WERI-Rb-1 (cell line): Measurements from ENCODE around the gene EEFSEC.

Experiments used
- DNase-seq: peaks from one replicate; pipeline ENCODE4 v3.0.0-alpha.2; 2020
- H3K27ac ChIP-seq: fragments of 250-450 bp; sonication (Bioruptor Pico); 2 replicates; pipeline ENCODE4 v1.5.1; 2020; ENCODE audit warnings: mild to moderate bottlenecking, moderate library complexity
- H3K27me3 ChIP-seq: fragments of 250-450 bp; sonication (Bioruptor Pico); 2 replicates; pipeline ENCODE4 v1.5.1; 2021; ENCODE audit warnings: mild to moderate bottlenecking, low read depth, moderate library complexity; ENCODE audit not compliant: insufficient read depth, severe bottlenecking
- H3K36me3 ChIP-seq: fragments of 250-450 bp; sonication (Bioruptor Pico); 2 replicates; pipeline ENCODE4 v1.5.1; 2020; ENCODE audit warnings: mild to moderate bottlenecking, moderate library complexity
- H3K4me3 ChIP-seq: 2 replicates; pipeline ENCODE4 v1.5.1; 2011; ENCODE audit warnings: low read depth, mild to moderate bottlenecking, control low read depth, low read length
- H3K9me3 ChIP-seq: fragments of 250-450 bp; sonication (Bioruptor Pico); 2 replicates; pipeline ENCODE4 v1.5.1; 2021; ENCODE audit warnings: mild to moderate bottlenecking, moderate library complexity; ENCODE audit not compliant: severe bottlenecking
- TF ChIP-seq, protein P1 (sequence below): IDR thresholded peaks from 2 replicates; pipeline ENCODE4 v1.5.1; 2011; ENCODE audit warnings: low read depth, mild to moderate bottlenecking, control low read depth, inconsistent platforms, low read length

Gene EEFSEC

DNA sequence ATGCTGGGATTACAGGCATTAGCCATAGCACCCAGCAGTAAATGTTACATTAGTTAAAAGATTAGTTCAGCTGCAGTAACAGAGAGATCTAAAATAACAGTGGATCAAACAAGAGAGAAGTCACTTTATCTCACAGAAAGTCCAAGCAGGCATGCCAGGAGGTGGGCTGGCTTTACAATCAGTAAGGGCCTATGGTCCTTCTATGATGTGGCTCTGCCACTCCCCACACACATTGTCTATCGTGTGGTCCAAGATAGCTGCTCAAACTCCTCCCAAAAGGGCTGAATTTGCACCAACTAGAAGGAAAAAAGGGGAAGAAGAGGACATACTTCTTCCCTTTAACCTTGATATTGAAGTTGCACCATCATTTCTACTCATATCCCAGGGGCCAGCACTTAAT lies 25.0 kb upstream of the EEFSEC start:
- H3K36me3 ChIP-seq: no peaks in the 10 kb centered on the region
- no peak overlapping the region for H3K4me3 ChIP-seq
- H3K9me3 ChIP-seq: no peaks in the 10 kb centered on the region
- TF ChIP-seq, protein P1, sequence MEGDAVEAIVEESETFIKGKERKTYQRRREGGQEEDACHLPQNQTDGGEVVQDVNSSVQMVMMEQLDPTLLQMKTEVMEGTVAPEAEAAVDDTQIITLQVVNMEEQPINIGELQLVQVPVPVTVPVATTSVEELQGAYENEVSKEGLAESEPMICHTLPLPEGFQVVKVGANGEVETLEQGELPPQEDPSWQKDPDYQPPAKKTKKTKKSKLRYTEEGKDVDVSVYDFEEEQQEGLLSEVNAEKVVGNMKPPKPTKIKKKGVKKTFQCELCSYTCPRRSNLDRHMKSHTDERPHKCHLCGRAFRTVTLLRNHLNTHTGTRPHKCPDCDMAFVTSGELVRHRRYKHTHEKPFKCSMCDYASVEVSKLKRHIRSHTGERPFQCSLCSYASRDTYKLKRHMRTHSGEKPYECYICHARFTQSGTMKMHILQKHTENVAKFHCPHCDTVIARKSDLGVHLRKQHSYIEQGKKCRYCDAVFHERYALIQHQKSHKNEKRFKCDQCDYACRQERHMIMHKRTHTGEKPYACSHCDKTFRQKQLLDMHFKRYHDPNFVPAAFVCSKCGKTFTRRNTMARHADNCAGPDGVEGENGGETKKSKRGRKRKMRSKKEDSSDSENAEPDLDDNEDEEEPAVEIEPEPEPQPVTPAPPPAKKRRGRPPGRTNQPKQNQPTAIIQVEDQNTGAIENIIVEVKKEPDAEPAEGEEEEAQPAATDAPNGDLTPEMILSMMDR: no peak
- no peak overlapping the region for H3K27ac ChIP-seq
- no peak for DNase-seq
- no peaks in the 10 kb centered on the region for H3K27me3 ChIP-seq

DNA sequence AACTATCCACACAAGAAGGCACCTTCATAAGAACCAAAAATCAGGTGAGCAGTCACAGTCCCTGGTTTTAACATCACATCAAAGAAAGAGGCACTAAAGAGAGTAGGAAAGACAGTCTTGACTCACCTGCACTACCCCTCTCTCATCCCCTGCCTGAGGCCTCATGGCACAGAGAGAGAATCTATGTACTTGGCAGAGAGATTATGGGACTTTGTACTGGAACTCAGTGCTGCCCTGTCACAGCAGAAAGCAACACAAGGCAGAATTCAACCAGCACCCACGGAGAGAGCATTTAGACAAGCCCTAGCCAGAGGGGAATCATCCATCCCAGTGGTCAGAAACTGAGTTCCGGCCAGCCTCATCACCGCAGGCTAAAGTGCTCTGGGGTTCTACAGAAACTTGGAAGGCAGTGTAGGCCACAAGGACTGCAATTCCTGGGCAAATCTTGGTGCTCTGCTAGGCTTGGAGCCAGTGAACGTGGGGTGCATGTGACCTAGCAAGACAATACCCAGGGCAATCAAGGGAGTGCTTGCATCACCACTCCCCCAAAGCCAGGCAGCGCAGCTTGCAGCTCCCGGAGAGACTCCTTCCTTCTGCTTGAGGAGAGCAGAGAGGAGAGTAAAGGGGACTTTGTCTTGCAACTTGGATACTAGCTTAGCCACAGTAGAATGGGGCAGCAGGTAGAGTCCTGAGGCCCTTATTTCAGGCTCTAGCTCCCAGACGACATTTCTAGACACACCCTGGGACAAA lies 21.2 kb upstream of the EEFSEC start:
- Histone ChIP-seq H3K4me3 (no peak overlapping the region), H3K27ac (no peak overlapping the region), H3K9me3 (no peaks in the 10 kb centered on the region), H3K27me3 (no peaks in the 10 kb centered on the region), H3K36me3 (no peaks in the 10 kb centered on the region)
- DNase-seq: no peak
- TF ChIP-seq, protein P1: no peak

DNA sequence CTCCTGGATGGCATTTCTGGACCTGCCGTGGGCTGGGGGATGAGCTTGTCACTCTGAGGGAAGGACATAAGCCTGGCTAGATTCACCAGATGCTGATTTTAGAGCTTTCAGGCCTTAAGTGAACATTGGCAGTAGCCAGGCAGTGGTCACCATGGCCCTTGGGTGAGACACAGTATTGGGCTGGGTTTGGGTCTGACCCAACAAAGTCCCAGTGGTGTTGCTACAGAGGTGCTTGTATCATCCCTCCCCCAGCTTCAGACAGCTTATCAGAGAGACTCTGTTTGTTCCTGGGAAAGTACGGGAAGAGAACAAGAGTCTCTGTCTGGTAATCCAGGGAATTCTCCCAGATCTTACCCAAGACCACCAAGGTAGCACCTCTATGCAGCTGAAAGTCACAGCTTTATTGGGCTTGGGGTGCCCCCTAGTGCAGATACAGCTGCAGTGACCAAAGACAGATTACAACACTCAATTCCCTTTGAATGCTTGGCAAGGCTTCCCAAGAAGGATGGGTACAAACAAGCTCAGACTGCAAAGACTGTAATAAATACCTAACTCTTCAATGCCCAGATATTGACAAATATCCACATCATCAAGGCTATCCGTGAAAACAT lies 19.9 kb upstream of the EEFSEC start:
- peak; percentile 59 for DNase-seq

DNA sequence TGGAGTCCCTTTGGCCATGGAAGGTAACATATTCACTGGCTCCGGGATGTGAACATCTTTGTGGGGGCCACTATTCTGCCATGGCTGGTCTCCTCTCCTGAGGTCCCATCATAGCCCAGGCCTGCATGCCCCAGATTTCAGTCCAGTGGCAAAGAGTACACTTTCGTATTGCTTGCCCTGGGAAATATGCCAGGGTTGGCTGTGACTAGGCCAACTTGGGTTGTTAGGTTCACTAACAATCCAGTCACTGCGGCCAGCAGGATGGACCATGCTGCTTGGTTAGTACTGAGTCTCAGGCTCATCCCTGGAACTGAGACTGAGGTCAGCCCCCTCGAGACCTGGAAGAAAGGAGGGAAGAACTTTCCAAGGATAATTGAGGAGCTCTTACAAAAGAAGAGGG lies 9.8 kb upstream of the EEFSEC start:
- H3K9me3 ChIP-seq: no peaks in the 10 kb centered on the region
- H3K27me3 ChIP-seq: no peaks in the 10 kb centered on the region
- H3K4me3 ChIP-seq: no peak overlapping the region
- no peak for DNase-seq
- H3K36me3 ChIP-seq: no peaks in the 10 kb centered on the region
- TF ChIP-seq, protein P1: no peak
- H3K27ac ChIP-seq: no peak overlapping the region

More for the DNA sequence above, 19.9 kb upstream of the EEFSEC start:
- TF ChIP-seq, protein P1: peak; percentile 75
- Histone ChIP-seq H3K36me3 (no peaks in the 10 kb centered on the region), H3K9me3 (no peaks in the 10 kb centered on the region), H3K27ac (no peak overlapping the region), H3K4me3 (no peak overlapping the region), H3K27me3 (no peaks in the 10 kb centered on the region)

DNA sequence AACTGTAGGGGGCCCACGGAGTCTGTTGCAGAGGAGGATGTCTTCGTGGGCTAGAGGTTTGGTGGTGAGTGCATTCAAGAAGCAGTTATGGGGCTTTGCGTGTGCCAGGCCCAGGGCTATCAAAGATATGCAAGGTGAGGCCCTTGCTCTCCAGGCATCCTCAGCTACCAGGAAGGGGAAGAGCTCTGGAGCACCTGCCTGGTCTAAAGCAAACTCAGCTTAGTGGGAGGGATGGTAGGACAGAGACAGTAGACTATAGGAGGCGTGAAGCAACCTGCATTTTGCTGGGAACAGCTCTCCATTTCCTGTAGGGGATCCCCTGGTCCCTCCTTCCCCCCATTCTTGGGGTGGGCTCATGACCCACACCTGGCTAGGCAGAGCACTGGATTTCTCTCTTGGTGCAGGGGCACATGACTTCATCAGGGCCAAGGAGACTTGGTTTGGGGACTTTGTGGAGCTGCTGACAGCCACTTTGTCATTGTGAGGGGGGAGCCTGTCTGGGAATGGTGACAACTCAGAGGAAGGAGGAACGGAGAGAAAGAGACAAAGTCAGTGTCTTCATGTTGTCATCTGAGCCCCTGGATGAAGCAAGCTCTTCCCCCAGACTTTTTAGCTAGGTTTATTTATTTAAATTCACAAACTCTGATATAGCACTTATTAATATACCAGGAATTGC lies 8.6 kb upstream of the EEFSEC start:
- DNase-seq: no peak
- H3K36me3 ChIP-seq: no peaks in the 10 kb centered on the region
- TF ChIP-seq, protein P1: no peak

More for the DNA sequence above, 8.6 kb upstream of the EEFSEC start:
- Histone ChIP-seq H3K4me3 (no peak overlapping the region), H3K27ac (no peak overlapping the region), H3K9me3 (no peaks in the 10 kb centered on the region), H3K27me3 (no peaks in the 10 kb centered on the region)
